IPS-18c (cell line): ENCODE measurements around the gene INO80B.

ENCODE experiments used
- H3K4me3 ChIP-seq: 2 replicates; pipeline ENCODE4 v1.7.0; 2013; ENCODE audit warnings: low read depth, mild to moderate bottlenecking, low read length, moderate library complexity; ENCODE audit not compliant: insufficient read depth
- H3K9me3 ChIP-seq: one replicate; pipeline ENCODE4 v1.6.1; 2013; ENCODE audit warnings: mild to moderate bottlenecking, low read length, moderate library complexity; ENCODE audit not compliant: control insufficient read depth, insufficient read depth

The INO80B gene

DNA sequence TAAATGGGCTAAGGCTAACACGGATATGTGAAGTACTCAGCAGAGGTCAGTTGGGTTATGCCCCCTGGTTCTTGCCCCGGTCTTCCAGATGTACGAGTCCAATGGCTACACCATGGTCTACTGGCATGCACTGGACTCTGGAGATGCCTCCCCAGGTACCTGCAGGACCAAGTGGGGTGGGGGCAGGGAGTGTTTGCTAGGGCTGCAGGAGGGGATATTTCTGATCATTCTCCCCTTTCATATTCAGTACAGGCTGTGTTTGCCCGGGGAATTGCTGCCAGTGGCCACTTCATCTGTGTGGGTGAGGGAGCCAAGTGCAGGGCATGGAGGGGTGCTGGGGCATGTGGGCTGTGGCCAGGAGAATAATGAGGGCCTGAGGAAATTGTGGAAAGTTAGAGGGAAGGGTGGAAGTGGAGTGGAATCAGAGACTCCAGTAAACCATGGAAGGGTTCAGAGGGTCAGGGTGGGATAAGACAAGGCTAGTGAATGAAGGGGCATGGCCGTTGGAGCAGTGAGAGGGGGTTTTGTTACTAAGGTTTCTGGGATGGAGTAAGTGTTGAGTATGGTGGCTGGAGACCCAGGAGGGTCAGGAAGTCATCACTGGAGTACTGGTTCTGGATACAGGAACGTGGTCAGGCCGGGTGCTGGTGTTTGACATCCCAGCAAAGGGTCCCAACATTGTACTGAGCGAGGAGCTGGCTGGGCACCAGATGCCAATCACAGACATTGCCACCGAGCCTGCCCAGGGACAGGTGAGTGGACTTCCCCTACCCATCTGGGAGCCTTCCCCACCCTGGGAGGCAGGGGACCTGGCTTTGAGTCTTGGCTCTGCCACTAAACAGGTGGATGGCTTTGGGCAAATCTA lies 31.4 kb upstream of the INO80B start:
- Histone ChIP-seq H3K9me3 (no peaks in the 10 kb centered on the region), H3K4me3 (no peak overlapping the region)

DNA sequence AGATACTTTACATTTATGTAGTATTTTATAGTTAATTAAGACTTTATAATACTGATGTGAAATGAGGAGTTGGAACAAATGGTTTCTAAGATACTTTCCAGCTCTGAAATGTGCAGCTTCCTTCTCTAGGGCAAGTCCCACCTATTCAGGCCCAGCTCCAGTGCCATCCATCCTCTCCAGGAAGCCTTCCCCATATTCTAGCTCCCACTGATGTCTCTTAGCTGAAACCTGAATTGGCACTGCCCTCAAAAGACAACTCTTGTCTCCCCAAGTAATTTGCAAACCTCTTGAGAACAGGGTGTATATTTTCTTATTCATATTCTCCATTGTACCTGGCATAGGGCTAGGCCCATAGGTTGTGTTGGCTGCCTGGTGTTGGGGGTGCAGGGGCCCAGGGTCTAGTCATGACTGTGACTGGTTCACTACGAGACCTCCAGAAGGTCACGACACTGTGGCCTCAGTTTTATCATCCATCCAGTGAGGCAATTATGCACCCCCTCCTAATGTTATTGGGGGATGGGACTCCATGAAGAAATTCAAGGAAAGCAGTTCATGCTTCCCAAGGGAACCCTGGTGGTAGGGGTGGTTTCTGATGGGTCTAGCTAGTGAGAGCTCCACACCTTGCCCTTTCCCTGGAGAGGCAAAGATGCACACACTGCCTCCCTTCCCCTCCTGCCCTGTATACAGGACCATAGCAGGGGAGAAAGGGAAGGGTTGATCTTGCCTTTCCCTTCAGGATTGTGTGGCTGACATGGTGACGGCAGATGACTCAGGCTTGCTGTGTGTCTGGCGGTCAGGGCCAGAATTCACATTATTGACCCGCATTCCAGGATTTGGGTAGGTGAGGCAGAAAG lies 30.5 kb upstream of the INO80B start:
- H3K9me3 ChIP-seq: no peaks in the 10 kb centered on the region
- H3K4me3 ChIP-seq: no peak overlapping the region

DNA sequence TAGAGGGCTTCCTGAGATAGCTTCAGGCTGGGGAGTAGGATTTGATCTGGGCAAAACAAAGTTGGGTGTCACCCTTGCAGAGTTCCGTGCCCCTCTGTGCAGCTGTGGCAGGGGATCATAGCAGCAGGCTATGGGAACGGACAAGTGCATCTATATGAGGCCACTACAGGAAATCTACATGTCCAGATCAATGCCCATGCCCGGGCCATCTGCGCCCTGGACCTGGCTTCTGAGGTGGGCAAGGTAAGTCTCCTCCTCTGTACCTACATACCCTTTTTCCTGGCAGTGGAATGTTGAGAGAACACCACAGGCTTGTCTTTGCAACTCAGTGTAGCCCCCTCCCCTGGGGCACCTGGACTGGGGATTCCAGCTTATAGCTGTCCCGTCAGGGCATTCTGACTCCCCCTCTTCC lies 29.9 kb upstream of the INO80B start:
- H3K9me3 ChIP-seq: no peaks in the 10 kb centered on the region

DNA sequence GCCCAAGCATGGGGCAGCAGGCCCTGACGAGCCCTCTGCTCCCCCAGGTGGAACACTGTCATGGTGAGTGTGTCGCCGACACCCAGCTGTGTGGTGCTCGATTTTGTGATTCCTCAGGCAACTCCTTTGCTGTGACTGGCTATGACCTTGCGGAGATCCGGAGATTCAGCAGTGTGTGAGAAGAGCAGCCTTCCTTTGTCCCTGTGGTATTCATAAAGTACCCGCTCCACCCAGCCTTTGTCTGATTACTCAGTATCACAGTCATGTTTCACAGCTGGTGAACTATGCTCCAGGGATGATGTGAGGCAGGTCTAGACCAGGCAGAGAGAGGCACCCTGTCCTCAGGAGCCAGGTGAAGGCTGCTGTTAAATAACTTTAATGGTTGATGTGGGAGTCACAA lies 29.4 kb upstream of the INO80B start:
- H3K9me3 ChIP-seq: no peaks in the 10 kb centered on the region
- H3K4me3 ChIP-seq: no peak overlapping the region

More for the DNA sequence above, 29.9 kb upstream of the INO80B start:
- no peak overlapping the region for H3K4me3 ChIP-seq

- Histone ChIP-seq H3K4me3 (no peak overlapping the region), H3K9me3 (no peaks in the 10 kb centered on the region)
Measured at GRCh38 chr2:74426181-74426758, 28.6 kb upstream of the INO80B start.

GRCh38 chr2:74427551-74427950 lies 27.3 kb upstream of the INO80B start:
- Histone ChIP-seq H3K9me3 (no peaks in the 10 kb centered on the region), H3K4me3 (no peak overlapping the region)

DNA sequence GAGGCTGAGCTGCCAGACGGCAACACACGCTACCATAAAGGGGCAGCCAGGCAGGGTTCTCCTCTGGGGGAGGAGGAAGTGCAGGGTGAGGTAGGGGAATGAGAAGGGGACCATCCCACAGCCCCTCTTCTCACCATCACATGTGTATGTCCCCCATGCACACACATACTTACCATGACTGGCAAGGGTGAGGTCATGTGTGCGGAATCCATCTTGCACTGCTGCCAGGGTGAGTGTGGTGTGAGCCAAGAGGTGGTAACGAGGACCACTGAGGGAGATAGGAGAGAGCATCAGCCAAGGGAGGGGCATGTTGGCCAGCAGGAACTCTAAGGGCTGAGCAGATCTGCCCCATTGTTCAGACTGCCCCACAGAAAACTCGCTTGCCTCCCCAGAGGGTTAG lies 26.2 kb upstream of the INO80B start:
- H3K9me3 ChIP-seq: no peaks in the 10 kb centered on the region
- H3K4me3 ChIP-seq: no peak overlapping the region

DNA sequence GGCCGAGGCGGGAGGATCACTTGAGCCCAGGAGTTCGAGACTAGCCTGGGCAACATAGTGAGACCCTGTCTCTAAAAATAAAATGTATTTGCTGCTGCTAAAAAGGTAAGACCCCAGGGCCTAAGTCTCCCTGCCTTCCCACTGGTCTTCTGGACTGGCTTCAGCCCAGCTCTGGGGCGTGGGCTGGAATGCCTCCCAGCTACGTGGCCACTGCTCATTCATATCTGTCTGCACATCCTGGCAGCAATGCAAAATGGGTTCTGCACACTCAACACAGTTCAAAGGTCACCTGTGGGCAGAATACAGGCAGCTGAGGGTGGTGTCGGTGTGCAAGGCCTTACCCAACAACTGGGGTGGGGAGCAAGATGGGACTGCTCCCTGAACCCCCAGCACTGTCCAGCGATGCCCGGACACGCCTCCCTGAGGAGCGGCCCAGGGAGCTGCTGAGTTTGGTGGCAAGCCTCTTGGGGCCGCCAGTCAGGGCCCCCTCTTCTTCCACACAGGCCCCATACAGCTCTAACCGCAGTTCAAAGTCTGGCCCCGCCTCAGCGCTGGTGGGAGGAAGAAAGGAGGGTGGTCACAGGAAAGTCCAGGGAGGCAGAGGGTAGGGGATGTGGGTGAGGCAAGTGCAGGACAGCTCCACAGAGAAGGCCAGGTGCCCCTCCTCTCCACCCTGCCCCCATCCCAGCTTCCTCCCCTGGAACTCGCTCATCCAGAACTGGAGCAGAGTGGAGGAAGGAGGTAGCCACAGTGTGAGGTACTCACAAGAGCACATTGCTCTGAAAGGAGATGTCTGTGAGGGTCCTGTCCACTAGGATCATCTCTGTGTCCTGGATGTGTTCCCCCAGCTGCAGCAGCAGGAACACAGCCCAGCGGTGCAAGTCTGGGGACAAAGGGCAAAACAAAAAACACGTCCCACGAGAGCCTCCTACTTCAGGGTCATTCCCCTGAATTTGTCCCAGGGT lies 25.1 kb upstream of the INO80B start:
- Histone ChIP-seq H3K9me3 (no peaks in the 10 kb centered on the region), H3K4me3 (no peak overlapping the region)

DNA sequence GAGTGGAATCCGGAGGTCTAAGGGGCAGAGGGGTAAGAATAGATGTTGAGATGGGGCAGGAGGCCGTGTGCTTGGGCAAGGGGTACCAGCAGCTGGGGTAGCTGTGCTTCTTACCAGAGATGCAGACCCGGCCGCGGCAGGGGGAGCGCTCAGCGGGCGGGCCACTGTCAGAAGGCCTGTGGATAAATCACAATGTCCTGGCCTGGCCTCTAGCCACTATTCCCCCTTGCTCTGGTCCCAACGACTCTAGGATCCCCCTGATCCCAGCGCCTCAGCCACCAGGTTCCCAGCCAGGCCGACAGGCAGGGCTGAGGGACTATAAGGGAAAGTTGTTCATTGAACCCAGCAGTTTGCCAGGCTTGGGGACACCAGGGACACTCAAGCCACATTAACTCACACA lies 24.4 kb upstream of the INO80B start:
- Histone ChIP-seq H3K9me3 (no peaks in the 10 kb centered on the region), H3K4me3 (no peak overlapping the region)

GRCh38 chr2:74436111-74436805 lies 18.6 kb upstream of the INO80B start:
- H3K4me3 ChIP-seq: no peak overlapping the region
- H3K9me3 ChIP-seq: no peaks in the 10 kb centered on the region

GRCh38 chr2:74436848-74437695 lies 17.8 kb upstream of the INO80B start:
- no peak overlapping the region for H3K4me3 ChIP-seq

GRCh38 chr2:74438248-74438647 lies 16.6 kb upstream of the INO80B start:
- no peak overlapping the region; the same call in 1 of the 2 replicates for H3K4me3 ChIP-seq

More at GRCh38 chr2:74436848-74437695, 17.8 kb upstream of the INO80B start:
- H3K9me3 ChIP-seq: no peaks in the 10 kb centered on the region

DNA sequence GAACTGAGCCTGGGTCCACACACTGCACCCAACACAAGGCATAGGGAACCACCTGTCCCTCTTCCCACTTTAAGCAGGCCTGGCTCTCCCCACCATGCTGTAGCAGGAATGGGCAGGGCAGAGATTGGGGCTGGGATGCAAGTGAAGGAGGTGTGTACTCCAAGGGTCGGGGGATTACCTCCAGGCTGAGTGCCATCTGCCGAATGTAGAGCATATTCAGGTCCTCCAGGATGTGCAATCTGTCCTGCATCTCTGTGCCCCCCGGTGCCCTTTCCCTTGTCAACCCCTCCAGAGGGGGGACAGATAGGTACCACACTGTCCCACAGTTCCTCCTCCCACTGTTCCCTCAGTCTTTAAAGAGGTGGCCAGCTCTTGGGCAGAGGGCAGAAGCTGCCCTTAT lies 15.5 kb upstream of the INO80B start:
- no peaks in the 10 kb centered on the region for H3K9me3 ChIP-seq
- H3K4me3 ChIP-seq: peak overlapping the region; percentile 92

More at GRCh38 chr2:74438248-74438647, 16.6 kb upstream of the INO80B start:
- H3K9me3 ChIP-seq: no peaks in the 10 kb centered on the region

GRCh38 chr2:74439803-74440377 lies 15.0 kb upstream of the INO80B start:
- H3K4me3 ChIP-seq: peak overlapping the region; percentile 92

More at GRCh38 chr2:74439803-74440377, 15.0 kb upstream of the INO80B start:
- no peaks in the 10 kb centered on the region for H3K9me3 ChIP-seq
